OCI-LY1 (cell line): ENCODE results near the gene KLF5.

Experiments used
- EZH2 ChIP-seq: fragments of 200-600 bp; sonication (generic), shearing (Covaris generic); IDR thresholded peaks from 2 replicates; pipeline ENCODE4 v1.8.0; 2017; ENCODE audit warnings: borderline replicate concordance, mixed run types, mild to moderate bottlenecking, antibody characterized with exemption, low read length, moderate library complexity, mixed read lengths
- TF ChIP-seq, protein P1 (sequence below): fragments of 200-600 bp; sonication (generic), shearing (Covaris generic); IDR thresholded peaks from 2 replicates; pipeline ENCODE4 v1.5.1; 2017; ENCODE audit warnings: mild to moderate bottlenecking, antibody characterized with exemption, low read length, moderate library complexity, mixed read lengths

DNA sequence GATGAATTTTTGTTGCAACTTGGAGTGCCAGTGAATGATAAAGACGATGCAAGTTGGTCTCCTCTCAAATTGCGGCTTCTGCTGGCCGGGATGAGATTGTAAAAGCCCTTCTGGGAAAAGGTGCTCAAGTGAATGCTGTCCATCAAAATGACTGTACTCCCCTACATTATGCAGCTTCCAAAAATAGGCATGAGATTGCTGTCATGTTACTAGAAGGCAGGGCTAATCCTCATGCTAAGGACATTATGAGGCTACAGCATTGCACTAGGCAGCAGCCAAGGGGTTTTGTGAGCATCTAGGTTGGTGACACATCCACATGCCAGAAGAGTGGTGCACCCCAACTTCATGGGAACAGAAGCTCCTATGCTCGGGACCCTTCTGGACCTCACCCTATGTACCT, 22.2 kb upstream of the KLF5 start:
- TF ChIP-seq, protein P1, sequence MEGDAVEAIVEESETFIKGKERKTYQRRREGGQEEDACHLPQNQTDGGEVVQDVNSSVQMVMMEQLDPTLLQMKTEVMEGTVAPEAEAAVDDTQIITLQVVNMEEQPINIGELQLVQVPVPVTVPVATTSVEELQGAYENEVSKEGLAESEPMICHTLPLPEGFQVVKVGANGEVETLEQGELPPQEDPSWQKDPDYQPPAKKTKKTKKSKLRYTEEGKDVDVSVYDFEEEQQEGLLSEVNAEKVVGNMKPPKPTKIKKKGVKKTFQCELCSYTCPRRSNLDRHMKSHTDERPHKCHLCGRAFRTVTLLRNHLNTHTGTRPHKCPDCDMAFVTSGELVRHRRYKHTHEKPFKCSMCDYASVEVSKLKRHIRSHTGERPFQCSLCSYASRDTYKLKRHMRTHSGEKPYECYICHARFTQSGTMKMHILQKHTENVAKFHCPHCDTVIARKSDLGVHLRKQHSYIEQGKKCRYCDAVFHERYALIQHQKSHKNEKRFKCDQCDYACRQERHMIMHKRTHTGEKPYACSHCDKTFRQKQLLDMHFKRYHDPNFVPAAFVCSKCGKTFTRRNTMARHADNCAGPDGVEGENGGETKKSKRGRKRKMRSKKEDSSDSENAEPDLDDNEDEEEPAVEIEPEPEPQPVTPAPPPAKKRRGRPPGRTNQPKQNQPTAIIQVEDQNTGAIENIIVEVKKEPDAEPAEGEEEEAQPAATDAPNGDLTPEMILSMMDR, result no peak
- TF ChIP-seq EZH2, result no peak
